K562 (cell line): ENCODE measurements around the gene SEPTIN1. TPM values are rescaled to one million over a fixed set of nuclear protein-coding genes. Genes with fewer than 3 reads are reported as not detected.

ENCODE experiments used
- ATAC-seq: fragments of 200-7000 bp; cut with Tn5 transposase; 3 replicates; pipeline ENCODE4 v1.9.1; 2020; ENCODE audit warnings: moderate library complexity
- BruUV-seq: library from RNA; stranded (reverse); fragments of 400-500 nt; replicated peaks from 2 replicates; lab custom pipeline; 2021; lab: Mats Ljungman, UMichigan
- CTCF ChIA-PET: fragments of 300-600 bp; formaldehyde crosslinking; extraction: SDS; loops from one replicate; lab custom pipeline; 2021; ENCODE audit warnings: low intra/inter-chr PET ratio; lab: Yijun Ruan, JAX
- POLR2A ChIA-PET: fragments of 300-600, 350-650 bp; sonication (Branson Sonifier 250); formaldehyde crosslinking; extraction: SDS; loops from one replicate; lab custom pipeline; 2021; ENCODE audit warnings: antibody characterized with exemption, inconsistent platforms; lab: Yijun Ruan, JAX
- DNase-seq, 4 experiments: peaks; one replicate each; pipeline versions ENCODE4 v3.0.0 to v3.0.0-alpha.2; 2011 to 2018; ENCODE audit warnings: low spot score in 3 of 4, mixed read lengths in 3 of 4; ENCODE audit errors: extremely low read depth in 1 of 4
- FAIRE-seq: peaks from 2 replicates; lab custom pipeline; 2011; peaks lifted over from hg19 to GRCh38; lab: Jason Lieb, UNC
- H2AFZ ChIP-seq: 2 replicates; pipeline ENCODE4 v1.6.0; 2011; ENCODE audit warnings: low read depth, low read length, control low read depth, inconsistent platforms
- H3K27ac ChIP-seq: fragments of 200-600 bp; 3 replicates; pipeline ENCODE4 v1.8.0; 2011; ENCODE audit warnings: low read depth, mild to moderate bottlenecking, control low read depth, inconsistent platforms, low read length, moderate library complexity, mixed read lengths; ENCODE audit errors: extremely low read depth
- H3K27me3 ChIP-seq, 2 experiments: fragments of 300-600 bp in 1 of 2; 2 replicates in 1 of 2; 3 replicates in 1 of 2; pipeline versions ENCODE4 v1.6.0 to v1.8.0; 2011; ENCODE audit warnings: inconsistent platforms in 2 of 2, low read length in 2 of 2, mild to moderate bottlenecking in 1 of 2, mixed read lengths in 1 of 2, moderate library complexity in 1 of 2; ENCODE audit not compliant: control insufficient read depth in 2 of 2, insufficient read depth in 2 of 2
- H3K36me3 ChIP-seq: fragments of 300-600 bp; 3 replicates; pipeline ENCODE4 v1.8.0; 2011; ENCODE audit warnings: mild to moderate bottlenecking, low read length, inconsistent platforms; ENCODE audit not compliant: control insufficient read depth, insufficient read depth
- H3K4me1 ChIP-seq, 2 experiments: fragments of 200-600 bp in 1 of 2; replicated peaks in 1 of 2; 2 replicates in 1 of 2; 3 replicates in 1 of 2; pipeline versions ENCODE4 v1.5.1 to v1.8.0; 2011; ENCODE audit warnings: inconsistent platforms in 2 of 2, low read length in 2 of 2, mild to moderate bottlenecking in 1 of 2, mixed read lengths in 1 of 2, moderate library complexity in 1 of 2; ENCODE audit not compliant: control insufficient read depth in 2 of 2, insufficient read depth in 2 of 2
- H3K4me2 ChIP-seq: 2 replicates; pipeline ENCODE4 v1.6.1; 2011; ENCODE audit warnings: low read length, control low read depth, inconsistent platforms, mixed read lengths; ENCODE audit not compliant: insufficient read depth
- H3K4me3 ChIP-seq: fragments of 200-600 bp; sonication (generic), shearing (Covaris generic); 2 replicates; pipeline ENCODE4 v1.5.1; 2016; ENCODE audit warnings: control low read depth, inconsistent platforms
- H3K79me2 ChIP-seq: fragments of 200-600 bp; 3 replicates; pipeline ENCODE4 v1.8.0; 2011; ENCODE audit warnings: low read length, inconsistent platforms; ENCODE audit not compliant: control insufficient read depth, insufficient read depth
- H3K9ac ChIP-seq, 2 experiments: 2 replicates each; pipeline versions ENCODE4 v1.6.0 to v1.6.1; 2011; ENCODE audit warnings: low read depth in 2 of 2, low read length in 2 of 2, control low read depth in 1 of 2, inconsistent platforms in 1 of 2, mild to moderate bottlenecking in 1 of 2, mixed read lengths in 1 of 2; ENCODE audit not compliant: insufficient read depth in 1 of 2
- H3K9me1 ChIP-seq: one replicate; pipeline ENCODE4 v1.6.0; 2011; ENCODE audit warnings: inconsistent platforms, mild to moderate bottlenecking, low read length, moderate library complexity; ENCODE audit not compliant: control insufficient read depth, insufficient read depth
- H3K9me3 ChIP-seq: replicated peaks from 2 replicates; pipeline ENCODE4 v1.5.1; 2011; ENCODE audit warnings: low read depth, low read length, inconsistent platforms; ENCODE audit not compliant: control insufficient read depth, insufficient read depth
- H4K20me1 ChIP-seq: replicated peaks from 2 replicates; pipeline ENCODE4 v1.6.1; 2011; ENCODE audit warnings: low read length, inconsistent platforms, mixed read lengths; ENCODE audit not compliant: control insufficient read depth, insufficient read depth
- BCOR ChIP-seq: fragments of 450-650 bp; IDR thresholded peaks from 2 replicates; pipeline ENCODE4 v1.6.1; 2016
- POLR2AphosphoS5 ChIP-seq: IDR thresholded peaks from 2 replicates; pipeline ENCODE4 v1.6.1; 2011; ENCODE audit warnings: mild to moderate bottlenecking, low read depth, low read length, moderate library complexity; ENCODE audit not compliant: control insufficient read depth, insufficient read depth
- ZBTB17 ChIP-seq: fragments of 450-650 bp; formaldehyde crosslinking; IDR thresholded peaks from 2 replicates; pipeline ENCODE4 v1.4.0; 2020; ENCODE audit warnings: mild to moderate bottlenecking
- ZFP36 ChIP-seq: fragments of 150-350 bp; IDR thresholded peaks from 2 replicates; pipeline ENCODE4 v1.6.1; 2018; ENCODE audit warnings: low read length, low read depth; ENCODE audit not compliant: partially characterized antibody
- ZNF121 ChIP-seq: sonication (generic); formaldehyde crosslinking; conservative IDR thresholded peaks from 2 replicates; pipeline ENCODE4 v1.8.0; 2022; ENCODE audit warnings: missing genetic modification reagents
- ZNF354B ChIP-seq: fragments of 250-450 bp; sonication (Bioruptor Pico); IDR thresholded peaks from 2 replicates; pipeline ENCODE4 v1.4.0; 2020
- WGBS: fragments of 100-300 bp; shearing (Covaris generic); methylation state at CpG from one replicate; pipeline ENCODE4 v1.1.6; 2016; ENCODE audit warnings: low coverage, mixed read lengths; ENCODE audit not compliant: insufficient coverage; ENCODE audit errors: missing lambda C conversion rate; 5-methylcytosine and 5-hydroxymethylcytosine counted together
- in situ Hi-C: fragments of 300-500 bp; cut with MboI; formaldehyde crosslinking; loops from 4 replicates; pipeline ENCODE4 v1.15.0; 2018; ENCODE audit warnings: inconsistent platforms, mixed read lengths
- intact Hi-C: fragments of 100-400 bp; cut with micrococcal nuclease; formaldehyde crosslinking; loops from 2 replicates; pipeline ENCODE4 v1.14.2; 2022
- polyA plus RNA-seq, 8 experiments: library from polyadenylated mRNA; depleted of rRNA in 4 of 8; stranded (reverse) in 5 of 8; unstranded in 3 of 8; fragments of >200 nt; fragmentation: Nextera tagmentation in 2 of 8; fragmentation: Illumina TruSeq in 1 of 8; extraction: Ambion mirVana in 2 of 8; extraction: Trizol in 1 of 8; gene quantifications; 2 replicates each; pipeline versions ENCODE4 v1.2.1 to v1.2.3, GENCODE V29; 2011 to 2014; ENCODE audit warnings: inconsistent platforms in 1 of 8, missing spikeins in 1 of 8
- total RNA-seq, 7 experiments: library from RNA; depleted of rRNA in 6 of 7; stranded (reverse); fragments of >200 nt in 6 of 7; fragmentation: Illumina TruSeq in 2 of 7; extraction: Trizol in 2 of 7; gene quantifications; 2 replicates each; pipeline versions ENCODE4 v1.2.1 to v1.2.3, GENCODE V29; 2011 to 2021; ENCODE audit warnings: low replicate concordance in 1 of 7
- TF ChIP-seq, protein P1 (sequence below): IDR thresholded peaks from 2 replicates; pipeline ENCODE4 v1.6.1; 2011; ENCODE audit warnings: borderline replicate concordance, low read depth, mild to moderate bottlenecking, moderate library complexity, low read length; ENCODE audit not compliant: insufficient read depth, poor library complexity, severe bottlenecking

SEPTIN1 gene
- total and polyA plus RNA-seq, 9 of the 15 experiments (the other 6 are each of a cell fraction or from before 2014, with no cell fraction given): 0.23 to 5.6 (median 1.7) TPM; not detected in 1

DNA sequence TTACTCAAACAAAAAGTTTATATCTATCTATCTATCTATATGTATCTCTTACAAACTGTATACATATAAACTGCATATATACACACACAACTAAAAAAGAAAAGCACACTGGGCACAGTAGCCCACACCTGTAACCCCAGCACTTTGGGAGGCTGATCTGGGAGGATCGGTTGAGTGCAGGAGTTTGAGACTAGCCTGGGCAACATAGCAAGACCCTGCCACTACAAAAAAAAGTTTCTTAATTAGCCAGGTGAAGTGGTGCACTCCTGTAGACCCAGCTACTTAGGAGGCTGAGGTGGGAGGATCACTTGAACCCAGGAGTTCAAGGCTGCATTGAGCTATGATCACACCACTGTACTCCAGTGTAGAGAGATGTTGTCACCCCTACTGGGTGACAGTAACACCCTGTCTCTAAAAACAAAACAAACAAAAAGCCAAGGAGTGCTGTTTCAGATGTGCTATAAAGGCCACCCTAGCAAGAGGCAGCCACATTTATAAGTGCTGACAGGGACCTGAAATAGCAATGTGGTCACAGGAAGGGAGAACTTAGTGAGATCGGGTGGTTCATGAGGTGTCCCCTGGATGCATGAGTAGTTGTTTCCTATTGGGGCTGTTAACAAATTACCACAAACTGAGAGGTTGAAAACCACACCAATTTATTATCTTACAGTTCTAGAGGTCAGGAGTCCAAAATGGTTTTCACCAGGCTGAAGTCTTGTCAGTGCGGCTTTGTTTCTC lies 32.1 kb downstream of the SEPTIN1 start:
- Histone ChIP-seq H3K4me3 (no peak overlapping the region), H3K9me1 (no peaks in the 10 kb centered on the region), H3K36me3 (peaks cover 39% of the 10 kb centered on the region; the same call in 2 of the 3 replicates), H2AFZ (no peak overlapping the region), H4K20me1 (no peaks in the 10 kb centered on the region), H3K27ac (no peak overlapping the region), H3K9me3 (no peaks in the 10 kb centered on the region), H3K79me2 (peaks cover 22% of the 10 kb centered on the region)
- CTCF ChIA-PET: no interaction called here
- intact Hi-C loops: no loop called here
- FAIRE-seq (no peak), ATAC-seq (no peak)
- in situ Hi-C loops: loop anchor here (25.0 kb wide), 1 partner anchor 888 kb away; the partner anchor contains the start of genes BOLA2, SLX1B and SULT1A4
- 93% methylated on average over 3 of the region's 3 CpGs for WGBS
- TF ChIP-seq ZNF121 (CRISPR knock-in tag) (peak; percentile 83), ZFP36 (peak; percentile 51), ZBTB17 (CRISPR knock-in tag) (no peak), BCOR (0 out of 2 replicates have a peak, but pooled peaks have one; percentile 6), ZNF354B (CRISPR knock-in tag) (no peak), POLR2AphosphoS5 (0 out of 2 replicates have a peak, but pooled peaks have one; percentile 4)
- TF ChIP-seq, protein P1, sequence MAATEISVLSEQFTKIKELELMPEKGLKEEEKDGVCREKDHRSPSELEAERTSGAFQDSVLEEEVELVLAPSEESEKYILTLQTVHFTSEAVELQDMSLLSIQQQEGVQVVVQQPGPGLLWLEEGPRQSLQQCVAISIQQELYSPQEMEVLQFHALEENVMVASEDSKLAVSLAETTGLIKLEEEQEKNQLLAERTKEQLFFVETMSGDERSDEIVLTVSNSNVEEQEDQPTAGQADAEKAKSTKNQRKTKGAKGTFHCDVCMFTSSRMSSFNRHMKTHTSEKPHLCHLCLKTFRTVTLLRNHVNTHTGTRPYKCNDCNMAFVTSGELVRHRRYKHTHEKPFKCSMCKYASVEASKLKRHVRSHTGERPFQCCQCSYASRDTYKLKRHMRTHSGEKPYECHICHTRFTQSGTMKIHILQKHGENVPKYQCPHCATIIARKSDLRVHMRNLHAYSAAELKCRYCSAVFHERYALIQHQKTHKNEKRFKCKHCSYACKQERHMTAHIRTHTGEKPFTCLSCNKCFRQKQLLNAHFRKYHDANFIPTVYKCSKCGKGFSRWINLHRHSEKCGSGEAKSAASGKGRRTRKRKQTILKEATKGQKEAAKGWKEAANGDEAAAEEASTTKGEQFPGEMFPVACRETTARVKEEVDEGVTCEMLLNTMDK: no peak
- TF ChIP-seq, all 486 proteins: peak for 4
- no peak for DNase-seq
- Histone ChIP-seq H3K4me2 (no peak overlapping the region), H3K27me3 (no peaks in the 10 kb centered on the region), H3K9ac (peak overlapping the region in 1 of 2 experiments; percentile 56; a peak in 1 of 4 replicates), H3K4me1 (peaks cover 6 to 23% of the 10 kb centered on the region in 2 experiments; a peak in 4 of 5 replicates)
- no TSS peak for BruUV-seq
- POLR2A ChIA-PET: no interaction called here
